ENCODE results near the gene SUPV3L1.

Gene SUPV3L1

DNA sequence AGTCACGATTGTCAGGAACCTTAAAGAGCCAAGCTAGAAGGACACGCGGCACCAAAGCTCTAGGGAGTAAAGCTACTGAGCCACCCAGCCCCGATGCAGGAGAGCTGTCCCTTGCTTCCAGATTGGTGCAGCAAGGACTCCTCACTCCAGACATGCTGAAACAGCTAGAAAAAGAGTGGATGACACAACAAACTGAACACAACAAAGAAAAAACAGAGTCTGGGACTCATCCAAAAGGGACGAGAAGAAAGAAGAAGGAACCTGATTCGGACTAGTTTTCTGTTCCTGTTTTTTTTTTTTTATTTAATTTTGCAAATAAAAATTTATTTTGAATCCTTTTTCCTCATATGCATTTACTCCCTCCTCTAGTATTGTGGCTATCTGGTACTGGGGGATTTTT lies 28.7 kb downstream of the SUPV3L1 start:
- no peak for FAIRE-seq

DNA sequence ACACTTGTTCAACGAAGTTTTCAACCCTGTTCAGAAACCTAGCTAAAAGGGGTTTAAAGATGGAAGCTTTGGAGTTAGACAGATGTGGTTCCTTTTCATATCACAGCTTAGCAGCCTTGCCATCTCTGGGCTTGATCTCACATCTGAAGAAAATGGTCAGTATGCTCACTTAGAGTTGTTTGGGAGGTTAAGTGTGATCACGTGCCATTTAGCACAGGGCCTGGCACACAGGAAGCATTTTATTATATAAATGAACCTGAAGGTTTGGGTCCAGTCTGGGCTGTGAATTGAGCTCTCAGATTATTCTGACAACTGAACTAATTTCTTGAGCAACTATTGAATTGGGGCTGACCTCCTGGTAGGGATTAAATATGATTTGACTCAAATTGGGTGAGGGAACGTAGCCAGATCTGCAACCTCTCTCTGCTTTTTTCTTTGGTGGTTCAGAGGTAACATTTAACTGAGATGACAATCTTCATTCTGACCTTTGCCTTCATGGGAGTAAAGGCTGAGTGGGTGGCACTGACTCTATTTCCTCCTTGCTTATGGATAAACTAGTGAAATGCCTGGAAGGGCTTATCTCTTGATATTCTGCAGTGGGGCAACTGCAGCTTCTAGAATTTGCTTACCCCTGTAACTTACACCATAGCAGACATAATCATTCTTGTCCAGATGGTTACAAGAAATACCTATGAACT lies 29.9 kb downstream of the SUPV3L1 start:
- FAIRE-seq, result no peak

DNA sequence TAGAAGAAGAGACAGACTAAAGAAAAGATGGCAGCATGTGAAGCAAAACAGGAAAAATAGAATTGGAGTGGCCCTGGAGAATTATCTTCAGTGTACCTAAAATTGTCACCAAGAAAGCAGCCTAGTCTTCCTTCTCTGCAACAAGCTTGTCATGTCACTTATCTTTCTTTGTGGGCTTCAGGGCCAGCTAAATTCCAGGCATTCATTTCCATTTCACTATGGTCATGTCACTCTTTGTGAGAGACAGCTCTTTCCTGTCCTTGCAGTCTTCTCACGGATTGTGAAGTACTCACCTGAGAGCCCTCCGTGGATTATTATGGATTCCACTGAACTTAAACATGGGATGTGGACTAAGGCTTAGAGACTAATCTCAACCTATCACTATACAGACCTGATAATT lies 31.1 kb downstream of the SUPV3L1 start:
- FAIRE-seq, result no peak

DNA sequence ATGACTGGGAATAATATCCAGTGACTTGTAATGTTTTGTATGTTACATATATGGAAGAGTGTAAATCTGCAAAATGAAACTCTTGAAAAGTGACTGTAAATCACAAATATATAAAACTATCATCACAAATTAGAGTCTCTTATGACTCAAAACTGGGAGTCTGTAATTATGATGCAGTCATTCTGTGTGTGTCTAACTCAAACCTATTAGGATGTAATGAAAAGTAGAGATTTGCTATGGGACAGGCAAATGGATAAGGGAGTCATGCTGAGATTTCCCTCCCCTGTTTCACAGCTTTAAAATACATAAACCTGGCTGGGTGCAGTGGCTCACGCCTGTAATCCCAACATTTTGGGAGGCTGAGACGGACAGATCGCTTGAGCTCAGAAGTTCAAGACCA lies 31.5 kb downstream of the SUPV3L1 start:
- no peak for FAIRE-seq

DNA sequence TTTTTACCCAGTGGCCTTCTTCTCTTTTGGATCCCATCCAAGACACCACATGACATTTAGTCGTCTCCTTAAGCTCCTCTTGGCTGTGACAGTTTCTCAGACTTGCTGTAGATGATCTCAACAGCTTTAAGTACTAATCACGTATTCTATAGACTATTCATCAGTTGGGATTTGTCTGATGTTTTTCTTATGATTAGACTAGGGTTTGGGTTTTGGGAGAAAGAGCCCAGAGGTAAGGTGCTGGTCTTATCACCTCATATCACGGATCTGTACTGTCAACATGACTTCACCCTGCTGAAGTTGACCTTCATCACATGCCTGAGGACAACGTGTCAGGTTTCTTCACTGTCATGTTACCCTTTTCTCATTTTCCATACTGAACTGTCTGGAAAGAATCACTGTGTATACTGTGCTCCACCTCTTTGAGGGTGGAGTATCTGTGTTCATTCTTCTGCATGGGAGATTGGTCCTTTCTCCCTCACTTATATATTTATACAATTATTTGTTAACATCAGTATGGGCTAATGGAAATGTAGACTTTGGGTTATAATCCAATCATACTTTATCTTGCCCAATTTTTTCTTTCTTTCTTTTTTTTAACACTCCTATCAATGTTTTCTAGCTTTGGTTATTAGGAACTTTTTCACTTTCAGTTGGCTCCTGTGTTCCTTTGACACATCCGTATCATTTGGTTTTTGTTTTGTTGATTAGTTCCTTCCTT lies 33.7 kb downstream of the SUPV3L1 start:
- no peak for FAIRE-seq

DNA sequence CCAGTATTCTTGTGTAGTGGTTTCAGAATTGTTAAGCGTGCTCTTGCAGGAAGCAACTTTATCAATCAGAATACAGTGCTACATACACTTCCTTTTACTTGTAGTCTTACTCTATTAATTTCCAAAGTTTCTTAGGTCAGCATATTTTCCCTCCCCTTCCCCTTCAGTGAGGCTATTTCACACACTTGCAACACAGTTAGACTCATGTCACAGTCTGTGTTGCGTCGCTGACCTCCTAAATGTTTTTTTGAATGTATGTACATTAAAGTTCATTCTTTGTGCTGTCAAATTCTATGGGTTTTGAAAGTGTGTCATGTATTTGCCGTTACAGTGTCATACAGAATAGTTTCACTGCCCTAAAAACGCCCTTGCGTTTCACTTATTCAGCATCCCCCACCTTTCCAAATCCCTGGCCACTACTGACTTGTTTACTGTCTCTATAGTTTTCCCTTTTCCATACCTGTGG lies 34.7 kb downstream of the SUPV3L1 start:
- FAIRE-seq, result no peak

DNA sequence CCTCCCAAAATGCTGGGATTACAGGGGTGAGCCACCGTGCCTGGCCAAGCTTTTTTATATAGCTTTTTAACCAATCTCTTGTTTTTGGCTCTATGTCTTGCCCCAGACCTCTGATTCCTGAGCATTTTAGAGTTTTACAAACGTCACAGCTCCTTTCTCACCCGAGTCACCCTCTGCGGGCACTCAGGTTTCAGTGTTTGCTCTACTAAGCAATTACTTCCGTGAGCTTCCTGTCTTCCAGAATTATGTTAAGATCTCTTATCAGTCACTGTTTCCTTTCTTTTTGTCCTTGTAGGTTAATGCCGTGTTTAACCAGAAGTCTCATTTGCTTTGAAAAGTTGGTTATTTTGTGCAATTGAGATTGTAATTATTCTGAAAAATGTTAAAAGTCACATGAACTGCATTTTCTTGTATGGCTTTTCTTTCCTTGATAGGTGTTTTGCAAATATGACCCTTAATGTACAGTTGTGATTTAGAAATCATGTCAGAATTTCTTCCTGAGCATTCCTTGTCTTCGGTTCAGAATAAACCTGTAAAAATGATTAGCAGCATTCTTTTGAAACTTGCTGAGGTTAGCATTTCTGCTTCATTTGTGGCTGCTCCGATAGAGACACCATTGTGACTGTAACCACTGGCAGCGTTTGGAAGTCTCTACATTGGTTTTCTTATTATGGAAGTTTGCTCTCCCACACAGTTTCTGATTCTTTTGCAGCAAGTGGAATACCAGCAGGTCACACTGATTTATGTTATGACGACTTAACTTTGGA lies 35.6 kb downstream of the SUPV3L1 start:
- FAIRE-seq, result no peak

DNA sequence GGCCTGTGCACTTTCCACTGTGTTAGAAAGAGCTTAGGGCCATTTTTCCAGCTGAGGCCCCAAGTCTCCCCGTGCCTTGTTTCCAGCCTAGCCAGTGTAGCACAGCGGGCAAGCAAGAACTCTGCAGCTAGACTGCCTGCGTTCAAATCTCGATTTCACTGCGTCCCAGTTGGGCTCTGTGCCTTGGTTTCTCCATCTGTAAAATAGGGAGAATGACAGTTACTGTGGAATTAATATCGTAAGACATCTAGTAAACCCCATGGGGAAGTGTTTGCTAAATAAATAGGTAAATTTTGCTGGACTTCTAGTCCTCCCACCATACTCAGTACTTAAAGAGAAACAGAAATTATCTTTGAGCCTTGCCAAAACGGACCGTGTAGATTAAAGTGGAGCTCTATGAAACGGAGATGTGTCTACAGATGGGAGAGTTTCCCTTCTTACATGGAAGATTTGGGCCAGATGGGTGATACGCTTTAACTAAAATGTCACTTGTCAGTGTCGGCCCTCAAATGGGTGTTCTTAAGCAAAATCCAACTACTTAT lies 36.6 kb downstream of the SUPV3L1 start:
- FAIRE-seq, result no peak

DNA sequence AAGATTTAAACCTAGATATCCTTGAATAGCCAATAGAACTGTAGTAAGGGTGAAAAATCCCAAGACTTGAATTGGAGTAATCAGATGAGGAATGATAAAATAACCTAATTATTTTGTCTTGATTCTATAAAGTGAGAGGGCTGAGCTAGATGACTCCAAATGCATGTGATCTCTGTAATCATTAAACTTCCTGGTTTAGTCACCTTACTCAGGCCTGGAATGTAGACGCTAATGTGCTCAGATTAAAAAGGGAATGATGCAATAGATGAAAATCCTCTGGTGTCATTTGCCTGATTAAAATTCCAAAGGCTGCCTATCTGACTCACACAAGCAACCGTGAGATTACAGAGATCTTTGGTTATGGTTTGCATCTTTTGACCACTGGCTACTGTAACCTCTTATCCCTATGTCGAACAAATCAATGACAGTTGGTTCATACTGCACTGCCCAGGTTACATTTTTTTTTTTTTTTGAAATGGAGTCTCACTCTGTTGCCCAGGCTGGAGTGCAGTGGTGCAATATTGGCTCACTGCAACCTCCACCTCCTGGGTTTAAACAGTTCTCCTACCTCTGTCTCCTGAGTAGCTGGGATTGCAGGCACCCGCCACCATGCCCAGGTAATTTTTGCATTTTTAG lies 37.2 kb downstream of the SUPV3L1 start:
- FAIRE-seq, result no peak

DNA sequence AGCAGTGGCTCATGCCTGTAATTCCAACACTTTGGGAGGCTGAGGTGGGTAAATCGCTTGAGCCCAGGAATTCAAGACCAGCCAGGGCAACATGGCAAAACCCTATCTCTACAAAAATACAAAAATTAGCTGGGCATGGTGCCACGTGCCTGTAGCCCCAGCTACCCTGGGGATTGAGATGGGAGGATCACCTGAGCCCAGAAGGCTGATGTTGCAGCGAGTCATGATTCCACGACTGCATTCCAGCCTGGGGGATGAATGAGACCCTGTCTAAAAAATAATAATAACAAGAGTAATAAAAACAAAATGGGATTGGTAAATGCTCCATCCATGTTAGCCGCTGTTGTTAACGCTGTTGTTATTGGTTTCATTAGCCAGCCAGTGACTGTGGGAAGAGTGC lies 38.8 kb downstream of the SUPV3L1 start:
- no peak for FAIRE-seq

DNA sequence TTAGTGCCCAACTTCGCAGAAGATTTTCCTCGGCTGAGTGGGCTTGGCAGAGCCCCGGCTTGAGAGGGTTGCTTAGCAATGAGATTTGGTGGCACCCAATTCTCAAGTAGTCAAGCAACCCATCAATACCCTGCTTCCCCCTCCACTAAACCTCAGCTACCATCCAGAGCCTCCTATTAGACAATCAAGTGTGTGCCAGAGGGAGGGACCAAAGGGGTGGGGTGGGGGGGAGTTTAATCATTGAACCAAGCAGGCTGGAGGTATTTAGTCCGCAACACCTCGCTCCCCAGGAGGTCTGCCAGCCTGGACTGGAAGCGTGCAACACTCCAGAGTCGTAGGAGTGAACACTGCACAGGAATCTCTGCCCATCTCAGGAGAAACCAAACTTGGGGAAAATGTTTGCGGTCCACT lies 40.0 kb downstream of the SUPV3L1 start, which contains the start of gene HKDC1:
Gene HKDC1 (plus strand): TSS at position 292 of the 411 bp plus-strand sequence. CDS start 104 bp downstream, at position 396.
- FAIRE-seq, result no peak

DNA sequence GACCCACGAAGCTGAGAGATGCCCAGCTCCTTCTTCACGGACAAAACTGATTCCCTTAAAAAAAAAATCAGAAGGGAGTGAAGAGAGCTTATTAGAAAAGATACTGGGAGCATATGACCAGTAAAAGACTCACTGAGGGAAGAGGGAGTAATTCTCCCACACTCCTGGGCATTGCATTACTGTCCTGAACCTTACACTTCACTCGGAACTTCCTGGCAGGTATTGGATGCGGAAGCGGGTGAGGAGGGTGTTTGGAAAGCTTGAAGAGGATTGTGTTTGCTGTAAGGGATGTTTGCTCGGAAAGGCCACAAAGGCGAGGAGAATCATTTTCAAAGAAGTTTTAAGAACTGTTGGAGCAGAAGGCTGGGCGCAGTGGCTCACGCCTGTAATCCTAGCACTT lies 40.5 kb downstream of the SUPV3L1 start:
- FAIRE-seq, result no peak

DNA sequence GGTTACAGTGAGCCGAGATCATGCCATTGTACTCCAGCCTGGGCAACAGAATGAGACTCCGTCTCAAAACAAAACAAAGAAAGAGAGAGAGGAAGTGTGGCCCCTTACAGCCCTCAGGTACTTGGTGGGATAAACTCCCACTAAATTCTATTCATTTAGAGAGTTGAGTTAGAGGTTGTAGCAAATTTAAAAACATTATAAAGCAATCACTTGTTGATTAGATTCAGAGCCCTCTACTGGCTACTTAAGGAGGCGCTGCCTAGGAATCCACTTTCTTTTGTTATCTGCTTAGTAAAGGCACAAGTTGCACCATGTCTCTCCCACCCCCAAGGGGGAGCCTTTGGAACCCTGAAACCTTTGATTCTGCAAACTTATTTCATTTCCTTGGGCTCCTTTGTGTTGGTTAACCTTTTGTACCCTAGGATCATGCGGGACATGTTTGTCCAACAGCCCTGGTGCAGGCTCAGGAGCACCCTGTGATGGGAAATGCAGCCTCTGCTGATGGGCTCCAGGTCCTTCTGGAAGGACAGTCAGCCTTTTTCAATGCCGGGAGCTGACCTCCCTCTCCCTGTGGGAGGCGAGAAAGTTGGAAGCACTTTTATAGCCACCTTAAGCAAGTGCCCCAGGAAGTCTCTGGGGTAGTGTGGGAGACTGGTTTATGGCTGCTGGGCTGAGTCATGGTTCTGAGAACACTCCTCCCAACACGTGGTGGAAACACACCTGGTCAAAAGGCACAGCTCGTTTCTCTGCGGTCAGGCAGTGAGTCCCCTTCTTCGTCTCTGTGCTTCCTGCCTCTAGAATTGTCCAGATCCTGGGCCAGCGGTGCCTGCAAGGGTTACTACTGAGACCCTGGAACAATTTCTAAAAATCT lies 42.4 kb downstream of the SUPV3L1 start:
- no peak for FAIRE-seq

DNA sequence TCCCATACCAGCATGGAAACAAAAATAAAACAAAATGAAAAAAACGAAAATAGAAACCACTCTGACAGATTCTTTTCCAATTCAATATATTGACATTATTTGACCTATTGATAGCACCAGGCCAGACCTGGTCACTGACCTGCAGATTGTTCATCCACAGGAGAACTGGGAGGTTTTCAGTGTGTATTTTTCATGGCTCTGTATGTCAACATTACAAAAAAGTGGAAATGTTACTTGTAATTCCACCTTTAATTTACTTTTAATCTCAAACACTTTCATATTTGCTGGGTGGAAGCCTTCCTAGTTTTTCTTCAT lies 43.0 kb downstream of the SUPV3L1 start:
- FAIRE-seq, result no peak

DNA sequence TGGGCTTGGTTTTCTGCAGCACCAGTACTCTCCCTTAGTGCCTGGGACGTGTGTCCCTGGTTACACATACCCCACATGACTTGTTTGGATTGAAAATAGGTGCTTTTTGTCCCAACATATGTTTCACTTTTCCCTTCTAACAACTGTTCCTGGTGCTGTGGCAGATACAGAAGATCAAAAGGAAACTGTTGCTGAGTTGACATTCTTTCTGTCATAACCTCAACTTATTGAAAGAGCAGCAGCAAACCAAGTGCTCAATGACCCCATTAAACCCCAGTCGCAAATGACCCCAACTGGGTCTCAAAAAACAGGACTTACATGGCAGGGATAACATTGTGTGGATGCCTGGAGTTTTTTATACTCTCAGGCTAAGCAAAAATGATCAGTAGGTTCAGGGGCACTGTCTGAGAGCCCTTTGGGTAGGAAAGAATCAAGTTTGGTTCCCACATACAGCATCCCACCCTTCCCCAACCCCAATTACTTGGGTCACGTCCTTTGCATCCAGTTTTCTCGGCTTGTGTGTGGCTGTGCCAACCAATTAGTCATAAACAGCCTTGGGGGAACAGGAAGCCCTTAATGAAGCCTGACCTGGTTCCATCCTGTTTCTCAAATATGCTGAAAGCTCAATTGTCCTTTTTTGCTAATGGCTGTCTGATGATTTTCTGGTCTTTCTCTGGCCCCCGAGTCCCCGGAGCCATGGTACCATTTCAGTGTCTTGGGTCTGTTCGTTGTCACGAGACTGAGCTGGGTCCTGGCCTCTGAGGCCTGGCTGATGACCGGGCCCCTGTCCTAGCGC lies 45.0 kb downstream of the SUPV3L1 start:
- no peak for FAIRE-seq

DNA sequence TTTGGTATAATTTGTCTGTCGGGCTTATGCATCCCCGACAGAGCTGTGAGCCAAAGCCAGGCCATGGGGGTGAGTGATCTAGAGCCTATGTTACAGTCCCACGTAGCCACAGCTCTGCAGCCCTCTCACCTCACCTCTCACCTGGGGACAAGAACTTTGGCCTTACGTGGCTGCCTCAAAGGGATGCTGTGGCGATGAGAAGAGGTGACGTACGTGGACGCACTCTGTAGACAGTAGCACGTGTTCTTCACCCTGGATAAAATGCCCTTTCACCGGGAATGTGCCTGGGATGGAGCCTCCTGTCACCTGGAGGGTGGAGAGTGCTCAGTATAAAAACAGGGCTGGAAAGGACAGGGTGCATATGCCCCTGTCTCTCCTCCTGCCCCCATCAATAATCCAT lies 45.6 kb downstream of the SUPV3L1 start:
- FAIRE-seq, result no peak

DNA sequence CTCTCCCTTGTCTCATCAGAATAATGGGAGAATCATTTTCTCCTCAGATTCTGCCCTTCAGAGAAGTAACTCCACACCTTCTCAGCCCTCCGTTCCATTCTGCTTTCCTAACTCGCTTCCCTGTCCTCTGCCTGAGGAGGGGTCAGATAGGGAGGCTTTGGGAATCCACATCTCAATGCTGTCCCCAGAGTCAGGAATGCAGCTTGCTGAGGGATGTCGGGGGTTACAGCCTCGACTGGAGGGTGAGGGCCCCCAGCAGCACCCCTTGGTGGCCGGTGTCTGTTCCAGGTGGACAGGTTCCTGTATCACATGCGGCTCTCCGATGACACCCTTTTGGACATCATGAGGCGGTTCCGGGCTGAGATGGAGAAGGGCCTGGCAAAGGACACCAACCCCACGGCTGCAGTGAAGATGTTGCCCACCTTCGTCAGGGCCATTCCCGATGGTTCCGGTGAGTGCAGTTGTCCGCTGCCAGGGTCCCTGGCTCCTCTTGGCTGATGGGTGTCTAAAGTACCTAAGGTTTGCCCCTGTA lies 47.0 kb downstream of the SUPV3L1 start:
- FAIRE-seq, result no peak

DNA sequence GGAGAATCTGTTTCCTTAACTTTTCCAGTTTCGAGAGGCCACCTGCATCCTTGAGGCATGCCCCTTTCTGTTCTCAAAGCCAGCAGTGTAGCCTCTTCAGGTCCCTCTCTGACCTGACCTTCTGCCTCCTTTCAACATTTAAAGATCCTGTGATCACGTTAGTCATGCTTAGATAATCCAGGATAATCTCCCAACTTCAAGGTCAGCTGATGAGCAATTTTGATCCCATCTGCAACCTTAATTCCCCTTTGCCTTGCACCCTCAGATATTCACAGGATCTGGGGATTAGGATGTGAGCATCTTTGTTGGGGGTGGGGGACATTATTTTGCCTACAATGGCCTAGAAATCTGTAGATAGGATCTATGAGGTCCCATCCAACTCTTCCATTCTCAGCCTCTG lies 48.1 kb downstream of the SUPV3L1 start:
- no peak for FAIRE-seq

DNA sequence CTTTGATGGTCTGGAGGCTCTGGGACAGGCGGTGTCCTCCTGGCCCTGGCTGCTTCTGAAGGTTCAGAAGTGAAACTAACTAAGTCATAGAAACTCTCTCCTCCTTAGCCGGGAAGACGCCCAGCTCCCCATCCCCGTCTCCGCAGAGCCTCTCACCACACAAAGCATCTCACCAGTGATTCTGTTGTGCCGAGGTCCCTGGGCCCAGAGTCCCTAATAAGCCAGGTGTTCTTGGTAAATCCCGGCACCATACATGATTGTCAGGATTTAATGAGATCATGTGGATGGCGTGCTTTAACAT lies 49.5 kb downstream of the SUPV3L1 start:
- no peak for FAIRE-seq

DNA sequence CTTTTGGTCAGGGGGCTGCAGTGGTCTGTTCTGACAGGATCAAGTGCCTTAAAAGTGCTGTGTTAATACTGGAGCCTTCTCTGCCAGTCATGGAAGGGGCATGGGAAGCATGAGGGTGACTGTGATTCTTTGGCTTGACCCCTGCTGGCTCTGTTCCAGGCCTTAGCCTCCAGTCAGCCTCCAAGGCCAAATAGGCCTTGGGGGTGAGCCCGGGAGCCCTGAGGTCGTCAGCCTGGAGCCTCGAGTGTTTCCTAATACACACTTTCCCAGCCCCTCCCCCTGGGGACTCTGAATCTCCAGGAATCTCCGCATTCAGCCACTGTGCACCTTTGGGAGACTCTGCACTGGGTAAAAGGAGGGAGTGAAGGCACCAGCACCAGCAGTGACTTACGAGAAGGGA lies 50.1 kb downstream of the SUPV3L1 start:
- FAIRE-seq, result no peak

DNA sequence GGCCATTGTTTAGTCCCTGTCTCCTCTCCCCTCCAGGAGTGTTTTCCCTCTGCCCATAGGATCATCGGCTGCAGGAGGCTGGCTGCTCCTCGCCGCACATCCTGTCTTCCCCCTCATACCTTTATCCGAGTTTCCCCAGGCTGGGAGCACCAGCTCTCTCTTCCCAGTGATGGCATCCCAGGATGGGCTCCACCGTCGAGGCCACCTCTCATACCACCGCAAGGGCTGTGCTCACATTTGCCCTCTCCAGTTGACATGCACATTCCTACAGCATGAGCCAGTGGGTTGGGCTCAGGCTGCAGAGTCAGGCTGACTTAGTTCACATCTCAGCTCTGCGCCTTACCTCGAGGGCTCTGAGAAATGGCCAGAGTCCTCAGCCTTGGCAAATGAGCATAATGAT lies 52.2 kb downstream of the SUPV3L1 start:
- FAIRE-seq, result no peak

Measured in A204.1 (cell line).